ENCODE data around the gene SMARCA2. TPM values are rescaled to one million over a fixed set of nuclear protein-coding genes. Genes with fewer than 3 reads are reported as not detected.

Gene SMARCA2
- total RNA-seq, 1 donor from 2014 or later: 31.6 TPM

DNA sequence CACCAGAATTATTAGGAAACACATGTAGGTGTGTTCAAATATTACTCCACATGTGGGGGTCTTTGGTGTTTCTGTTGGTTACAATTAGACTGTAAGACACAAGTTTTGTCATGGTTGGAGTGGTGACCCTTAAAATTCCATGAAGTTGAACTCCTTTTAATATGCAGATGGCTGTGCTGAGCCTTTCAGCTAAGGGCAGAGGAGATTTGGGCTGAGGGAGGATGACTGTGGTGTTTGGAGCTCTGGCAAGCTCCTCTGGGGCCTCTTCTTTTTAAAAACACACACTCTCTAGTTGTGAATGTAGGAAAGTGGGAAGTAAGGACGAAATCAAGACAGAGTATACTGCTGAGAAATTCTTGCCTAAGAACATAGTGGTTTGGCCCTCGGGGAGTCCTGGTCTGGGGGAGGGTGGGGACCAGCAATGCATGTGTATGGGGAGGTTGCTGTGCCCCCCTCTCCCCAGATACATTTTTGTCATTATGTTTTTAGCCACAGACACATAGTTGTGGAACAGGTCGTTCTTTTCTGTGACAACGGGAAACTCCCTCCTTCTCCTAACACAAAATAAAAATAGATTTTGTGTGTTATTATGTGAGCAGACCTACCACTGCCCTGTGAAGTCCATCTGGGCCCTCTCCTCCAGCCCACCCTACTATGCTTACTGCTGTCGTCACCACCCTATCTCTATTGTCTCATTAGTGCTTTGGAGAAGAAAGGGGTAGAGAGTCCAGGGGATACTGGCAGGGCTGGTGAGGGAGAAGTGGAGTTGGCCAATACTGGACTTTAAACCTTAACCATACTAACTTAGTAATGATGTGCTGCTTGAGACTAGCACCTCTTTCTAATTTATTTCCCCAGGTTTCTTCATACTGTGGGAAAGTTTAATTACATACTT, 10.0 kb downstream of the SMARCA2 start:
- H3K4me3 ChIP-seq (ENCODE audit: low read depth, low read length): no peak overlapping the region
- no peak for TF ChIP-seq CTCF (conservative IDR thresholded peaks at IDR 0.05; ENCODE audit: low read depth, low read length)
- no peak for DNase-seq (ENCODE audit: low read depth)

DNA sequence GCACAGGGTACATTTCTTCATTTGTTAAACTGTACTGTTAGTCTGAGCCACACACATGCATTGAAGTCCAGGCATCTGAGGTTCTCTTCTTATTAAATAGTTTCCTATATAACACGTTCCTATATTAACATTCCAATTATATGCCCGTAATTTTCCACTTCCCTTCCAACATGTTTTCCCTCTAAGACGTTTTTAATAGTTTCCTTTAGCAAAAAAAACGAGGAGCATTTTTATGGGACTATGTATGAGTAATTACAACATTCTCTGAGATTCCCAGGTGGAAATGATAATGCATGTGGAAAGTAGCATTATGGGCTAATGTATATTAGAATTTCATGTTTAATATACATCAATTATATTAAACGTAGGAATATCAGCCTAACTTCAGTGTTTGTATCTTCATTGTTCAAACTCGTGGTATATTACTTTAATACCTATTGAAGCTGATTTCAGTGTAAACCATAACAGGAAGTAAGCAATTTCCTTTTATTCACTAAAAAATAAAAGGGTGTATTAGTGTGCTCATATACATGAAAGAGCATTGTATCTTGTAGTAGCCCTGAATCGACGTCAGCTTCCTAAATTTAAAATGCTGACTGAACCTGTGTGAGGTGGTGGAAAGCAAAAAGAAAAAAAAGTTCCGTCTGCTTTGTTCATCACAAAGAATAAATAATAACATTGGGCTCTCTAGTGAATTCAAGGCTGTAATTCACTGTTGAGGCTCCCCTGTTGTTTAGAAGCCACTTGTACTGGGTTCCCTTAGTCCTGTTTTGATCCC, 11.3 kb downstream of the SMARCA2 start:
- no peak overlapping the region for H3K4me3 ChIP-seq (ENCODE audit: low read depth, low read length)
- TF ChIP-seq CTCF (conservative IDR thresholded peaks at IDR 0.05; ENCODE audit: low read depth, low read length): no peak
- DNase-seq (ENCODE audit: low read depth): no peak

GRCh38 chr9:2027543-2028160, 12.5 kb downstream of the SMARCA2 start:
- DNase-seq (ENCODE audit: low read depth): no peak
- no peak for TF ChIP-seq CTCF (conservative IDR thresholded peaks at IDR 0.05; ENCODE audit: low read depth, low read length)
- no peak overlapping the region for H3K4me3 ChIP-seq (ENCODE audit: low read depth, low read length)

DNA sequence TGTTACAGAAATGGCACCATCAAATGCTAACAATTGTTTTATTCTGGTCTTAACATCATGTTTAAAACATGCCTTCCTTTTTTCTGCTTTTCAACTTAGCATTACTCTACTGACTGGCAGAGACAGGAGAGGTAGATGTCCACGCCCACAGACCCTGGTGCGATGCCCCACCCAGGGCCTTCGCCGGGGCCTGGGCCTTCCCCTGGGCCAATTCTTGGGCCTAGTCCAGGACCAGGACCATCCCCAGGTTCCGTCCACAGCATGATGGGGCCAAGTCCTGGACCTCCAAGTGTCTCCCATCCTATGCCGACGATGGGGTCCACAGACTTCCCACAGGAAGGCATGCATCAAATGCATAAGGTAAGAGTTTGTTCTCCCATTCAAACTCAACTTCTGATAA, 13.7 kb downstream of the SMARCA2 start:
- no peak overlapping the region for H3K4me3 ChIP-seq (ENCODE audit: low read depth, low read length)
- no peak for TF ChIP-seq CTCF (conservative IDR thresholded peaks at IDR 0.05; ENCODE audit: low read depth, low read length)
- DNase-seq (ENCODE audit: low read depth): no peak

DNA sequence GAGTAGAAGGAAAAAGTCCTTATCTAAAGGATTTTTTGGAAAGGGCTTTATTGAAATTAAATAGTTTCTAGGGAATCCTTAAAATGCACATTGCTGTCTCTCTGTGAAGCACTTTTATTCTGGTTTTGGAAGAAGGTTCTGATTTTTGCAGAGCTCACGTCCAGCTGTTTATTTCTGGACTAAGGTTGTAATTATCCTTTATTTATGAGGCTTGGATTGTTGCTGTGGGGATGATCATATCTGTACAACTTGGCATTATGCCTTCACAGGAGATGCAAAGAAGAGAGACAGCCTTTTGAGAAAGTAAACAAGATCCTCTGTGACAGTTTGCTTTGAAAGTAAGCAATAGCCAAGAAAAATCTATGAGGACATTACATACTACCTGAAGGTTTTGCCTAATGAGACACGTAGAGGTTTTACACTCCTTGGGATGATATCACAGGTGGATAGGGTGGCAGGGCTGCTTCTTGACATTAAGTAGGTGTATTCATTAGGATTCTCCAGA, 14.6 kb downstream of the SMARCA2 start:
- TF ChIP-seq CTCF (conservative IDR thresholded peaks at IDR 0.05; ENCODE audit: low read depth, low read length): no peak
- no peak overlapping the region for H3K4me3 ChIP-seq (ENCODE audit: low read depth, low read length)
- no peak for DNase-seq (ENCODE audit: low read depth)

- H3K4me3 ChIP-seq (ENCODE audit: low read depth, low read length): no peak overlapping the region
- no peak for DNase-seq (ENCODE audit: low read depth)
- TF ChIP-seq CTCF (conservative IDR thresholded peaks at IDR 0.05; ENCODE audit: low read depth, low read length): no peak
Observed at GRCh38 chr9:2032234-2032633, 17.1 kb downstream of the SMARCA2 start.
